HG03135 (cell line): ENCODE data around the gene CENPX.
A peak's percentile ranks its signal among the peaks of the same experiment; 100 is the strongest.
"Not testable (repeated sequence)": the region's sequence is repeated elsewhere in the genome, so short reads cannot be mapped to it uniquely, and the experiment has no call there.

Source experiments
- ATAC-seq: cut with Tn5 transposase; IDR thresholded peaks from one replicate; pipeline ENCODE4 v1.9.1; 2021; ENCODE audit warnings: mild to moderate bottlenecking, moderate library complexity; ENCODE audit not compliant: unreplicated experiment

CENPX gene

GRCh38 chr17:81981511-81981910, 41.2 kb downstream of the CENPX start:
- not testable (repeated sequence) for ATAC-seq

- ATAC-seq, result no peak
Measured at GRCh38 chr17:81980707-81981343, 41.9 kb downstream of the CENPX start.

GRCh38 chr17:81980122-81980521, 42.6 kb downstream of the CENPX start:
- no peak for ATAC-seq

GRCh38 chr17:81978524-81979298, 44.0 kb downstream of the CENPX start:
- no peak for ATAC-seq

- ATAC-seq, result peak; percentile 81
Measured at GRCh38 chr17:81977211-81977808, 45.4 kb downstream of the CENPX start, which contains the start of gene ASPSCR1. TSS of gene ASPSCR1 (plus strand) at chr17:81977629. CDS start at chr17:81977647, 18 bp downstream.

GRCh38 chr17:81976332-81977210, 46.1 kb downstream of the CENPX start:
- ATAC-seq, result peak; percentile 2

GRCh38 chr17:81973432-81973831, 49.2 kb downstream of the CENPX start:
- ATAC-seq, result no peak

- no peak for ATAC-seq
Measured at GRCh38 chr17:81968850-81969812, 53.5 kb downstream of the CENPX start.
